ENCODE results near the gene HECW1.

Gene HECW1

DNA sequence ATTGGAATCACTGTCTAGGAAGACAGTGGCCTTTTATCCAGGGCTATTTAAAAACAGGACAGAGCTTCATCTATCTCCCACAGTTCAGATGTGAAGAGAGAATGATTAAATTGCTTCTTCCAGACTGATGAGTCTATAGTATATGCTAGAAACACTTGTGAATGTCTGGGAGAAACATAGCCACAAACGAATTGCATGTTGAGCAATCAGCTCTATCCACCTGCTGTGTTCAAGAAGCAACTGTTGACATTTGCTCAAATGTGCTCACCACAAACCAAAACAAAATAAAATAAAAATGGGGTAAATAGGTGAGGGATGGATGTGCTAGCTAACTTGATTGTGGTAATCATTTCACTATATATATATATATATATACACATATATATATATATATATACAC is 195.1 kb downstream of the HECW1 start:
- TF ChIP-seq BACH2 (CRISPR knock-in tag; IDR thresholded peaks at IDR 0.05; ENCODE audit: borderline replicate concordance) = no peak
- TF ChIP-seq, protein P1, sequence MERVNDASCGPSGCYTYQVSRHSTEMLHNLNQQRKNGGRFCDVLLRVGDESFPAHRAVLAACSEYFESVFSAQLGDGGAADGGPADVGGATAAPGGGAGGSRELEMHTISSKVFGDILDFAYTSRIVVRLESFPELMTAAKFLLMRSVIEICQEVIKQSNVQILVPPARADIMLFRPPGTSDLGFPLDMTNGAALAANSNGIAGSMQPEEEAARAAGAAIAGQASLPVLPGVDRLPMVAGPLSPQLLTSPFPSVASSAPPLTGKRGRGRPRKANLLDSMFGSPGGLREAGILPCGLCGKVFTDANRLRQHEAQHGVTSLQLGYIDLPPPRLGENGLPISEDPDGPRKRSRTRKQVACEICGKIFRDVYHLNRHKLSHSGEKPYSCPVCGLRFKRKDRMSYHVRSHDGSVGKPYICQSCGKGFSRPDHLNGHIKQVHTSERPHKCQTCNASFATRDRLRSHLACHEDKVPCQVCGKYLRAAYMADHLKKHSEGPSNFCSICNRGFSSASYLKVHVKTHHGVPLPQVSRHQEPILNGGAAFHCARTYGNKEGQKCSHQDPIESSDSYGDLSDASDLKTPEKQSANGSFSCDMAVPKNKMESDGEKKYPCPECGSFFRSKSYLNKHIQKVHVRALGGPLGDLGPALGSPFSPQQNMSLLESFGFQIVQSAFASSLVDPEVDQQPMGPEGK (CRISPR knock-in tag; IDR thresholded peaks at IDR 0.05; ENCODE audit: borderline replicate concordance) = no peak
- no peak for TF ChIP-seq CSDC2 (CRISPR knock-in tag; IDR thresholded peaks at IDR 0.05)
- TF ChIP-seq TOX (CRISPR knock-in tag; IDR thresholded peaks at IDR 0.05; ENCODE audit: borderline replicate concordance) = no peak
- no peak for TF ChIP-seq RARB (CRISPR knock-in tag; IDR thresholded peaks at IDR 0.05)
- TF ChIP-seq GLIS3 (CRISPR knock-in tag; IDR thresholded peaks at IDR 0.05) = no peak
- no peak for TF ChIP-seq ZFP3 (CRISPR knock-in tag; IDR thresholded peaks at IDR 0.05)
- TF ChIP-seq, protein P2, sequence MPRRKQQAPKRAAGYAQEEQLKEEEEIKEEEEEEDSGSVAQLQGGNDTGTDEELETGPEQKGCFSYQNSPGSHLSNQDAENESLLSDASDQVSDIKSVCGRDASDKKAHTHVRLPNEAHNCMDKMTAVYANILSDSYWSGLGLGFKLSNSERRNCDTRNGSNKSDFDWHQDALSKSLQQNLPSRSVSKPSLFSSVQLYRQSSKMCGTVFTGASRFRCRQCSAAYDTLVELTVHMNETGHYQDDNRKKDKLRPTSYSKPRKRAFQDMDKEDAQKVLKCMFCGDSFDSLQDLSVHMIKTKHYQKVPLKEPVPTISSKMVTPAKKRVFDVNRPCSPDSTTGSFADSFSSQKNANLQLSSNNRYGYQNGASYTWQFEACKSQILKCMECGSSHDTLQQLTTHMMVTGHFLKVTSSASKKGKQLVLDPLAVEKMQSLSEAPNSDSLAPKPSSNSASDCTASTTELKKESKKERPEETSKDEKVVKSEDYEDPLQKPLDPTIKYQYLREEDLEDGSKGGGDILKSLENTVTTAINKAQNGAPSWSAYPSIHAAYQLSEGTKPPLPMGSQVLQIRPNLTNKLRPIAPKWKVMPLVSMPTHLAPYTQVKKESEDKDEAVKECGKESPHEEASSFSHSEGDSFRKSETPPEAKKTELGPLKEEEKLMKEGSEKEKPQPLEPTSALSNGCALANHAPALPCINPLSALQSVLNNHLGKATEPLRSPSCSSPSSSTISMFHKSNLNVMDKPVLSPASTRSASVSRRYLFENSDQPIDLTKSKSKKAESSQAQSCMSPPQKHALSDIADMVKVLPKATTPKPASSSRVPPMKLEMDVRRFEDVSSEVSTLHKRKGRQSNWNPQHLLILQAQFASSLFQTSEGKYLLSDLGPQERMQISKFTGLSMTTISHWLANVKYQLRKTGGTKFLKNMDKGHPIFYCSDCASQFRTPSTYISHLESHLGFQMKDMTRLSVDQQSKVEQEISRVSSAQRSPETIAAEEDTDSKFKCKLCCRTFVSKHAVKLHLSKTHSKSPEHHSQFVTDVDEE (CRISPR knock-in tag; IDR thresholded peaks at IDR 0.05) = no peak
- no peak for ATAC-seq

DNA sequence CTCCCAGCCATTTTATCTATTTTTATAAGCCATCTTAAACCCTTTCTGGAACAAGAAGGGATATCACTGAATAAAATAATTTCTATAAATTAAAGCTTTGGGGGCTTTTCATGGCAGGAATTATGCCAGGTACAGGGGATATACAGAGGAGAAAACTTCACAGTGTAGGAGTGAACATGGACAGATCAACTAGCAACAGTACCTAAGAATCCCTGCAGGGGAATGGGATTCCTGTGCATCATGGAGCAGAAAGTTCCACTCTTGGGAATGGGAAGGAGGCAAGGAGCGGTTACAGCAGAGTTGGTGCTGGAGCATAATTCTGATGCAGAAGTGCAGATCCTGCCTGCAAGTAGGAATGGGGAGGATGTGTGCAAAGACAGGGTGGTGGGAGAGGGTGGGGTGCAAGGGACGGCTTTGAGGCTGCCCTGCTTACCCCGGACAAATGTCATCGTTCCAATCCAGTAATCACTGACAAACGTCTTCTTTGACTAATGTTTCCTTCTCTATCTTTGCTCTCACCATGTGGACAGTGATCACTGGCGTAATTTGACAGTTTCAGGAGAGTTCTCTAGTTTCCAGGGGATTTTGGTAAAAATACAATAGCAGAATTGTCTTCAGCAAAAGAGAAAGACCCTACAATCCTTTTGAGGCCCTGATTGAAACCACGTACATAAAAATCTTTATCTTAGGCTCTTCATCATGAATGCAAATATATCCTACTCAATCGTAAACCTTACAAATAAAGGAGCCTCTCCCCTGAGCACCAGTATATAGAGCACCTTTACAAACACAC is 196.7 kb downstream of the HECW1 start:
- TF ChIP-seq ESRRG (CRISPR knock-in tag; IDR thresholded peaks at IDR 0.05) = no peak
- TF ChIP-seq GLIS3 (CRISPR knock-in tag; IDR thresholded peaks at IDR 0.05) = no peak
- TF ChIP-seq CSDC2 (CRISPR knock-in tag; IDR thresholded peaks at IDR 0.05) = no peak
- TF ChIP-seq, protein P1 (CRISPR knock-in tag; IDR thresholded peaks at IDR 0.05; ENCODE audit: borderline replicate concordance) = no peak
- TF ChIP-seq, protein P2 (CRISPR knock-in tag; IDR thresholded peaks at IDR 0.05) = no peak
- no peak for TF ChIP-seq BACH2 (CRISPR knock-in tag; IDR thresholded peaks at IDR 0.05; ENCODE audit: borderline replicate concordance)
- TF ChIP-seq, protein P3, sequence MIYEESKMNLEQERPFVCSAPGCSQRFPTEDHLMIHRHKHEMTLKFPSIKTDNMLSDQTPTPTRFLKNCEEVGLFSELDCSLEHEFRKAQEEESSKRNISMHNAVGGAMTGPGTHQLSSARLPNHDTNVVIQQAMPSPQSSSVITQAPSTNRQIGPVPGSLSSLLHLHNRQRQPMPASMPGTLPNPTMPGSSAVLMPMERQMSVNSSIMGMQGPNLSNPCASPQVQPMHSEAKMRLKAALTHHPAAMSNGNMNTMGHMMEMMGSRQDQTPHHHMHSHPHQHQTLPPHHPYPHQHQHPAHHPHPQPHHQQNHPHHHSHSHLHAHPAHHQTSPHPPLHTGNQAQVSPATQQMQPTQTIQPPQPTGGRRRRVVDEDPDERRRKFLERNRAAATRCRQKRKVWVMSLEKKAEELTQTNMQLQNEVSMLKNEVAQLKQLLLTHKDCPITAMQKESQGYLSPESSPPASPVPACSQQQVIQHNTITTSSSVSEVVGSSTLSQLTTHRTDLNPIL (CRISPR knock-in tag; IDR thresholded peaks at IDR 0.05; ENCODE audit: low read depth) = no peak
- peak; percentile 36; the same call in 2 of the 3 replicates for ATAC-seq

DNA sequence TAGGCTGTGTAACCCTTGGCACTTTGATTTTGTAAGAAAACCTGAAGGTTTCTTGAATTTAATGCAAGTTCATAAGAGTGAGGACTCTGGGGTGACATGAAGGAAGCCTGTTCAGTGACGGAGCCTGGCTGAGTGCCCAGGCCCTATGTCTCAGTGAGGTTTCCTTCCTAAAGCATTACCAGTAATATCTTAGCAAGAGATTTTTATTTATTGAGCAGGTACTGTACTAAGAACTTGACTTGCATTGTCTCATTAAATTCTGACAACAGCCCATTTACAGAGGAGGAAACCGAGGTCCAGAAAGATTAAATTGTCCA is 197.2 kb downstream of the HECW1 start:
- ATAC-seq = no peak
- TF ChIP-seq ISL1 (CRISPR knock-in tag; IDR thresholded peaks at IDR 0.05) (no peak), BACH2 (CRISPR knock-in tag; IDR thresholded peaks at IDR 0.05; ENCODE audit: borderline replicate concordance) (no peak), TCF4 (CRISPR knock-in tag; IDR thresholded peaks at IDR 0.05; ENCODE audit: borderline replicate concordance) (no peak), OSR1 (CRISPR knock-in tag; IDR thresholded peaks at IDR 0.05) (no peak), SNAI2 (CRISPR knock-in tag; IDR thresholded peaks at IDR 0.05) (no peak), ZNF70 (CRISPR knock-in tag; IDR thresholded peaks at IDR 0.05) (no peak), ZC3H10 (CRISPR knock-in tag; IDR thresholded peaks at IDR 0.05) (no peak), ZFP30 (CRISPR knock-in tag; IDR thresholded peaks at IDR 0.05) (no peak)
- TF ChIP-seq, protein P4, sequence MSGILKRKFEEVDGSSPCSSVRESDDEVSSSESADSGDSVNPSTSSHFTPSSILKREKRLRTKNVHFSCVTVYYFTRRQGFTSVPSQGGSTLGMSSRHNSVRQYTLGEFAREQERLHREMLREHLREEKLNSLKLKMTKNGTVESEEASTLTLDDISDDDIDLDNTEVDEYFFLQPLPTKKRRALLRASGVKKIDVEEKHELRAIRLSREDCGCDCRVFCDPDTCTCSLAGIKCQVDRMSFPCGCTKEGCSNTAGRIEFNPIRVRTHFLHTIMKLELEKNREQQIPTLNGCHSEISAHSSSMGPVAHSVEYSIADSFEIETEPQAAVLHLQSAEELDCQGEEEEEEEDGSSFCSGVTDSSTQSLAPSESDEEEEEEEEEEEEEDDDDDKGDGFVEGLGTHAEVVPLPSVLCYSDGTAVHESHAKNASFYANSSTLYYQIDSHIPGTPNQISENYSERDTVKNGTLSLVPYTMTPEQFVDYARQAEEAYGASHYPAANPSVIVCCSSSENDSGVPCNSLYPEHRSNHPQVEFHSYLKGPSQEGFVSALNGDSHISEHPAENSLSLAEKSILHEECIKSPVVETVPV (CRISPR knock-in tag; IDR thresholded peaks at IDR 0.05) = no peak
- TF ChIP-seq, protein P5, sequence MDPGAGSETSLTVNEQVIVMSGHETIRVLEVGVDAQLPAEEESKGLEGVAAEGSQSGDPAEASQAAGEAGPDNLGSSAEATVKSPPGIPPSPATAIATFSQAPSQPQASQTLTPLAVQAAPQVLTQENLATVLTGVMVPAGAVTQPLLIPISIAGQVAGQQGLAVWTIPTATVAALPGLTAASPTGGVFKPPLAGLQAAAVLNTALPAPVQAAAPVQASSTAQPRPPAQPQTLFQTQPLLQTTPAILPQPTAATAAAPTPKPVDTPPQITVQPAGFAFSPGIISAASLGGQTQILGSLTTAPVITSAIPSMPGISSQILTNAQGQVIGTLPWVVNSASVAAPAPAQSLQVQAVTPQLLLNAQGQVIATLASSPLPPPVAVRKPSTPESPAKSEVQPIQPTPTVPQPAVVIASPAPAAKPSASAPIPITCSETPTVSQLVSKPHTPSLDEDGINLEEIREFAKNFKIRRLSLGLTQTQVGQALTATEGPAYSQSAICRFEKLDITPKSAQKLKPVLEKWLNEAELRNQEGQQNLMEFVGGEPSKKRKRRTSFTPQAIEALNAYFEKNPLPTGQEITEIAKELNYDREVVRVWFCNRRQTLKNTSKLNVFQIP (CRISPR knock-in tag; IDR thresholded peaks at IDR 0.05; ENCODE audit: borderline replicate concordance, low read depth) = no peak
- TF ChIP-seq, protein P2 (CRISPR knock-in tag; IDR thresholded peaks at IDR 0.05) = no peak

Data from SK-N-SH treated with all-trans-retinoic acid at 6 μM for 48 hours (cell line).